Endothelial cell of umbilical vein (primary cell): ENCODE measurements around the gene HMCES. TPM values are rescaled to one million over a fixed set of nuclear protein-coding genes. Genes with fewer than 3 reads are reported as not detected.

Experiments used
- BruUV-seq: library from RNA; stranded (reverse); fragments of 400-500 nt; replicated peaks from 2 replicates; lab custom pipeline; 2021; lab: Mats Ljungman, UMichigan
- CTCF ChIA-PET: fragments of 300-600, 350-600 bp; sonication (Branson Sonifier 250); formaldehyde crosslinking; loops from one replicate; lab custom pipeline; 2021; ENCODE audit warnings: antibody characterized with exemption, inconsistent platforms; lab: Charles Lee
- POLR2A ChIA-PET: fragments of 300-600, 350-600 bp; sonication (Branson Sonifier 250); formaldehyde crosslinking; loops from one replicate; lab custom pipeline; 2021; ENCODE audit warnings: antibody characterized with exemption, inconsistent platforms; lab: Charles Lee
- DNase-seq: peaks from one replicate; pipeline ENCODE4 v3.0.0-alpha.2; 2011; ENCODE audit warnings: low read depth, low spot score
- FAIRE-seq: peaks from 2 replicates; lab custom pipeline; 2011; peaks lifted over from hg19 to GRCh38; lab: Jason Lieb, UNC
- H2AFZ ChIP-seq: 2 replicates; pipeline ENCODE4 v1.6.0; 2012; ENCODE audit warnings: low read depth, low read length, control low read depth, inconsistent platforms
- H3K27ac ChIP-seq: 2 replicates; pipeline ENCODE4 v1.5.1; 2011; ENCODE audit warnings: low read depth, mild to moderate bottlenecking, control low read depth, low read length, moderate library complexity; ENCODE audit not compliant: insufficient read depth
- H3K27me3 ChIP-seq, 2 experiments: 2 replicates each; pipeline versions ENCODE4 v1.6.0 to v1.6.1; 2011; ENCODE audit warnings: low read length in 2 of 2, mixed read lengths in 1 of 2; ENCODE audit not compliant: control insufficient read depth in 2 of 2, insufficient read depth in 2 of 2
- H3K36me3 ChIP-seq, 2 experiments: 2 replicates in 1 of 2; 3 replicates in 1 of 2; pipeline ENCODE4 v1.5.1; 2011; ENCODE audit warnings: low read length in 2 of 2, mild to moderate bottlenecking in 1 of 2, moderate library complexity in 1 of 2; ENCODE audit not compliant: control insufficient read depth in 2 of 2, insufficient read depth in 2 of 2; ENCODE audit errors: extremely low read depth in 1 of 2
- H3K4me1 ChIP-seq: 3 replicates; pipeline ENCODE4 v1.5.1; 2011; ENCODE audit warnings: mild to moderate bottlenecking, low read length; ENCODE audit not compliant: control insufficient read depth, insufficient read depth; ENCODE audit errors: extremely low read depth
- H3K4me2 ChIP-seq: 2 replicates; pipeline ENCODE4 v1.6.1; 2011; ENCODE audit warnings: low read length, control low read depth, mixed read lengths; ENCODE audit not compliant: insufficient read depth
- H3K4me3 ChIP-seq, 3 experiments: fragments of 200-600 bp in 1 of 3; sonication (generic), shearing (Covaris generic) in 1 of 3; replicated peaks in 1 of 3; 2 replicates each; pipeline ENCODE4 v1.5.1; 2011 to 2016; ENCODE audit warnings: control low read depth in 3 of 3, low read length in 3 of 3, mild to moderate bottlenecking in 2 of 3, inconsistent platforms in 1 of 3, low read depth in 1 of 3, moderate library complexity in 1 of 3; ENCODE audit not compliant: insufficient read depth in 1 of 3
- H3K79me2 ChIP-seq: 2 replicates; pipeline ENCODE4 v1.6.0; 2012; ENCODE audit warnings: low read length, inconsistent platforms; ENCODE audit not compliant: control insufficient read depth, insufficient read depth
- H3K9ac ChIP-seq: replicated peaks from 2 replicates; pipeline ENCODE3; 2011; ENCODE audit warnings: low read length, control low read depth; ENCODE audit not compliant: insufficient read depth; ENCODE audit errors: extremely low read depth
- H3K9me1 ChIP-seq: replicated peaks from 3 replicates; pipeline ENCODE4 v1.6.0; 2011; ENCODE audit warnings: mild to moderate bottlenecking, low read length; ENCODE audit not compliant: control insufficient read depth, insufficient read depth; ENCODE audit errors: extremely low read depth
- H3K9me3 ChIP-seq: replicated peaks from 2 replicates; pipeline ENCODE4 v1.5.1; 2012; ENCODE audit warnings: low read length, inconsistent platforms; ENCODE audit not compliant: control insufficient read depth, insufficient read depth
- H4K20me1 ChIP-seq: replicated peaks from 2 replicates; pipeline ENCODE3; 2011; ENCODE audit warnings: mild to moderate bottlenecking, low read length; ENCODE audit not compliant: control insufficient read depth, insufficient read depth; ENCODE audit errors: extremely low read depth
- CTCF ChIP-seq, 2 donors: IDR thresholded peaks; 1 replicate in 1 of 2; 2 replicates in 1 of 2; pipeline ENCODE4 v1.5.1; 2011; ENCODE audit warnings: low read length in 2 of 2, mild to moderate bottlenecking in 2 of 2, moderate library complexity in 2 of 2, control low read depth in 1 of 2, inconsistent platforms in 1 of 2, low read depth in 1 of 2; ENCODE audit not compliant: insufficient read depth in 1 of 2; ENCODE audit errors: extremely low read depth in 1 of 2
- EZH2 ChIP-seq: IDR thresholded peaks from 2 replicates; pipeline ENCODE4 v1.6.1; 2012; ENCODE audit warnings: borderline replicate concordance, low read depth, mild to moderate bottlenecking, moderate library complexity, low read length, inconsistent platforms; ENCODE audit not compliant: severe bottlenecking
- FOS ChIP-seq: IDR thresholded peaks from 2 replicates; pipeline ENCODE4 v1.6.1; 2011; ENCODE audit warnings: mild to moderate bottlenecking, low read length, moderate library complexity, borderline replicate concordance; ENCODE audit not compliant: insufficient read depth
- GATA2 ChIP-seq: IDR thresholded peaks from 2 replicates; pipeline ENCODE4 v1.7.0; 2011; ENCODE audit warnings: low read depth, mild to moderate bottlenecking, moderate library complexity, mixed read lengths, low read length; ENCODE audit not compliant: insufficient read length, insufficient read depth
- JUN ChIP-seq: IDR thresholded peaks from 2 replicates; pipeline ENCODE4 v1.6.1; 2011; ENCODE audit warnings: borderline replicate concordance, low read depth; ENCODE audit not compliant: insufficient read length, insufficient read depth
- MAX ChIP-seq: IDR thresholded peaks from 2 replicates; pipeline ENCODE4 v1.6.1; 2011; ENCODE audit not compliant: insufficient read depth, insufficient read length
- MYC ChIP-seq: IDR thresholded peaks from one replicate; pipeline ENCODE4 v1.6.1; 2011; ENCODE audit warnings: mild to moderate bottlenecking, low read depth, low read length
- POLR2A ChIP-seq: IDR thresholded peaks from 2 replicates; pipeline ENCODE4 v1.6.1; 2012; ENCODE audit warnings: low read depth, mild to moderate bottlenecking, control low read depth, low read length
- POLR2AphosphoS5 ChIP-seq: IDR thresholded peaks from 2 replicates; pipeline ENCODE4 v1.6.1; 2012; ENCODE audit warnings: low read depth, mild to moderate bottlenecking, control low read depth, low read length, moderate library complexity; ENCODE audit not compliant: insufficient read depth
- dilution Hi-C: fragments of 300-500 bp; cut with MboI; formaldehyde crosslinking; loops from one replicate; pipeline ENCODE4 v1.15.0; 2019; ENCODE audit warnings: low sequenced_read_pairs; ENCODE audit not compliant: extremely low pct_ligation_motif_present
- intact Hi-C: fragments of 100-400 bp; cut with micrococcal nuclease; formaldehyde crosslinking; loops from one replicate; pipeline ENCODE4 v1.10.0; 2022
- polyA plus RNA-seq, 4 experiments: library from polyadenylated mRNA; depleted of rRNA in 3 of 4; stranded (reverse) in 3 of 4; unstranded in 1 of 4; fragments of >200 nt; gene quantifications; 2 replicates each; pipeline versions ENCODE4 v1.2.1 to v1.2.3, GENCODE V29; 2011 to 2012; ENCODE audit warnings: missing spikeins in 1 of 4
- total RNA-seq: library from RNA; stranded (reverse); gene quantifications from 2 replicates; pipeline ENCODE4 v1.2.3, GENCODE V29; 2021

The HMCES gene
- total and polyA plus RNA-seq, 2 donors (not counting 3 experiments of a cell fraction or from before 2014, with no cell fraction given), result 30.6 to 40.8 TPM

- Histone ChIP-seq H3K9me3 (no peaks in the 10 kb centered on the region), H3K27ac (no peak overlapping the region), H3K9me1 (no peaks in the 10 kb centered on the region), H3K4me2 (no peak overlapping the region), H3K4me1 (peaks cover 15% of the 10 kb centered on the region), H3K79me2 (peaks cover 34% of the 10 kb centered on the region), H3K36me3 (peaks cover 26 to 48% of the 10 kb centered on the region in 2 experiments), H3K27me3 (no peaks in the 10 kb centered on the region), H2AFZ (no peak overlapping the region), H3K9ac (no peak overlapping the region), H3K4me3 (no peak overlapping the region), H4K20me1 (no peaks in the 10 kb centered on the region)
- no TSS peak for BruUV-seq
- POLR2A ChIA-PET, result no interaction called here
- DNase-seq (no peak), FAIRE-seq (no peak)
- dilution Hi-C loops, result no loop called here
- no peak for TF ChIP-seq POLR2AphosphoS5
- no peak for TF ChIP-seq POLR2A
- TF ChIP-seq CTCF (IDR thresholded peaks at IDR 0.05; ENCODE audit: extremely low read depth in 1 of 2, insufficient read depth in 1 of 2, low read depth in 1 of 2, low read length in 2 of 2), result no peak
- no peak for TF ChIP-seq MYC
- TF ChIP-seq JUN, result no peak
- TF ChIP-seq FOS, result no peak
- TF ChIP-seq EZH2, result no peak
- no peak for TF ChIP-seq GATA2
- no peak for TF ChIP-seq MAX
- CTCF ChIA-PET, result interaction anchor here (0.8 to 1.6 kb wide), 2 partner anchors 14 to 63 kb away, joined by 3 read pairs; a partner anchor contains a TSS
- intact Hi-C loops, result no loop called here
These were observed 25.9 kb upstream of the HMCES start for GRCh38 chr3:129252748-129253147.
